Transverse colon (tissue), 3 donors: ENCODE data around the gene MPV17.

Experiments
- POLR2A ChIP-seq: fragments of 450-650 bp; IDR thresholded peaks from one replicate; pipeline ENCODE4 v1.6.1; 2016; ENCODE audit warnings: antibody characterized with exemption, mild to moderate bottlenecking, moderate library complexity
- POLR2AphosphoS5 ChIP-seq, 3 donors: sonication (generic); formaldehyde crosslinking; IDR thresholded peaks; one replicate each; pipeline ENCODE4 v1.6.1; 2016; ENCODE audit warnings: antibody characterized with exemption in 3 of 3

- TF ChIP-seq POLR2A: no peak
- no peak for TF ChIP-seq POLR2AphosphoS5 (IDR thresholded peaks at IDR 0.05)
Observed at GRCh38 chr2:27298391-27299080, 24.4 kb downstream of the MPV17 start.
